Left lung (tissue), 10 donors: ENCODE measurements around the gene FER. TPM values are rescaled to one million over a fixed set of nuclear protein-coding genes. Genes with fewer than 3 reads are reported as not detected.

ENCODE experiments used
- ATAC-seq: fragments of 200-7000 bp; cut with Tn5 transposase; one replicate; pipeline ENCODE4 v1.9.1; 2020; ENCODE audit warnings: moderate library complexity
- DNase-seq, 4 donors: peaks; one replicate each; pipeline ENCODE4 v3.0.0-alpha.2; 2013 to 2020
- H3K27ac ChIP-seq, 2 donors: fragments of 200-600 bp; sonication (generic) in 1 of 2; one replicate each; pipeline versions ENCODE4 v1.5.0 to v1.8.0; 2020 to 2021
- H3K27me3 ChIP-seq, 2 donors: fragments of 200-600 bp; sonication (generic) in 1 of 2; one replicate each; pipeline versions ENCODE4 v1.5.0 to v1.8.0; 2020 to 2021
- H3K36me3 ChIP-seq, 2 donors: fragments of 200-600 bp; sonication (generic) in 1 of 2; one replicate each; pipeline versions ENCODE4 v1.5.0 to v1.8.0; 2020 to 2021
- H3K4me1 ChIP-seq, 2 donors: fragments of 200-600 bp; one replicate each; pipeline ENCODE4 v1.8.0; 2021
- H3K4me3 ChIP-seq, 2 donors: fragments of 200-600 bp; sonication (generic) in 1 of 2; one replicate each; pipeline versions ENCODE4 v1.5.0 to v1.8.0; 2020 to 2021; ENCODE audit warnings: mild to moderate bottlenecking in 1 of 2
- H3K9me3 ChIP-seq, 2 donors: fragments of 200-600 bp; sonication (generic) in 1 of 2; one replicate each; pipeline versions ENCODE4 v1.5.0 to v1.8.0; 2020 to 2021
- intact Hi-C, 2 donors: fragments of 100-400 bp; cut with DNase I; formaldehyde crosslinking; loops; one replicate each; pipeline versions ENCODE4 v1.11.2 to v1.14.2; 2022
- polyA plus RNA-seq, 6 donors: library from polyadenylated mRNA; unstranded; fragments of 120-200 nt; gene quantifications; one replicate each; pipeline ENCODE4 v1.2.1, GENCODE V29; 2013; ENCODE audit not compliant: insufficient read length in 6 of 6
- total RNA-seq, 2 donors: library from RNA; stranded (reverse); fragmentation: NEBNext Ultra II Directional; extraction: Animal tissue kit (Norgen Biotek cat#: 25700); gene quantifications; one replicate each; pipeline ENCODE4 v1.2.1, GENCODE V29; 2021
- TF ChIP-seq, protein P1 (sequence below), 2 donors: fragments of 200-600 bp; sonication (generic) in 1 of 2; IDR thresholded peaks; one replicate each; pipeline versions ENCODE4 v1.5.0 to v1.8.0; 2021; ENCODE audit warnings: antibody characterized with exemption in 2 of 2
- donor health status: DM: no; HTN: yes; CAD: no.
- donor health status: DM: no; HTN: no; CAD: no.

The FER gene
- total and polyA plus RNA-seq, 8 donors, result 16.6 to 27.0 (median 19.4) TPM

DNA sequence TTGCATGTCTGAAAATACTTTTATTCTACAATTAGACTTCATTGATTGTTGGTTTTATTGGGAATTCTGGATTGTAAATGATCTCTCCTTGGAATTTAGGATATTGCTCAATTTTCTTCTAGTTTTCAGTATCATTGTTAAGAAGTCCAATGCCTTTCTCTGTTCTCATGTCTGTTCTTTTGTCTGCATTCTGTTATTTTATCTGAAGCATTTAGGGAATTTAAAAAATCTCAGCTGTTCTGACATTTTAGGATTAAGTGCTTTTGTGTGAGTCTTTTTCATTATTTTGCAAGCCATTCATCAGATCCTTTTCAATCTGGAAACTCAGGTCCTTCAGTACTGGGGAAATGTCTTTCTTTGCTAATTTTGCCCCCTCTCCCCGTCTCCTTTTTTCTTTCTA, 4.4 kb upstream of the FER start:
- intact Hi-C loops, result no loop called here
- no peak overlapping the region for H3K4me3 ChIP-seq
- no peaks in the 10 kb centered on the region for H3K27me3 ChIP-seq
- TF ChIP-seq, protein P1, sequence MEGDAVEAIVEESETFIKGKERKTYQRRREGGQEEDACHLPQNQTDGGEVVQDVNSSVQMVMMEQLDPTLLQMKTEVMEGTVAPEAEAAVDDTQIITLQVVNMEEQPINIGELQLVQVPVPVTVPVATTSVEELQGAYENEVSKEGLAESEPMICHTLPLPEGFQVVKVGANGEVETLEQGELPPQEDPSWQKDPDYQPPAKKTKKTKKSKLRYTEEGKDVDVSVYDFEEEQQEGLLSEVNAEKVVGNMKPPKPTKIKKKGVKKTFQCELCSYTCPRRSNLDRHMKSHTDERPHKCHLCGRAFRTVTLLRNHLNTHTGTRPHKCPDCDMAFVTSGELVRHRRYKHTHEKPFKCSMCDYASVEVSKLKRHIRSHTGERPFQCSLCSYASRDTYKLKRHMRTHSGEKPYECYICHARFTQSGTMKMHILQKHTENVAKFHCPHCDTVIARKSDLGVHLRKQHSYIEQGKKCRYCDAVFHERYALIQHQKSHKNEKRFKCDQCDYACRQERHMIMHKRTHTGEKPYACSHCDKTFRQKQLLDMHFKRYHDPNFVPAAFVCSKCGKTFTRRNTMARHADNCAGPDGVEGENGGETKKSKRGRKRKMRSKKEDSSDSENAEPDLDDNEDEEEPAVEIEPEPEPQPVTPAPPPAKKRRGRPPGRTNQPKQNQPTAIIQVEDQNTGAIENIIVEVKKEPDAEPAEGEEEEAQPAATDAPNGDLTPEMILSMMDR (IDR thresholded peaks at IDR 0.05), result no peak
- ATAC-seq (no peak), DNase-seq (no peak)
- no peaks in the 10 kb centered on the region for H3K9me3 ChIP-seq
- H3K27ac ChIP-seq, result no peak overlapping the region
- no peaks in the 10 kb centered on the region for H3K36me3 ChIP-seq
- peaks cover 4 to 10% of the 10 kb centered on the region in 2 donors for H3K4me1 ChIP-seq

GRCh38 chr5:108743846-108744245, 3.9 kb upstream of the FER start:
- Histone ChIP-seq H3K4me1 (peaks cover 4 to 10% of the 10 kb centered on the region in 2 donors), H3K27ac (no peak overlapping the region), H3K27me3 (no peaks in the 10 kb centered on the region), H3K9me3 (no peaks in the 10 kb centered on the region), H3K4me3 (no peak overlapping the region), H3K36me3 (no peaks in the 10 kb centered on the region)
- intact Hi-C loops, result no loop called here
- ATAC-seq, result no peak
- no peak for DNase-seq
- TF ChIP-seq, protein P1 (IDR thresholded peaks at IDR 0.05), result no peak

DNA sequence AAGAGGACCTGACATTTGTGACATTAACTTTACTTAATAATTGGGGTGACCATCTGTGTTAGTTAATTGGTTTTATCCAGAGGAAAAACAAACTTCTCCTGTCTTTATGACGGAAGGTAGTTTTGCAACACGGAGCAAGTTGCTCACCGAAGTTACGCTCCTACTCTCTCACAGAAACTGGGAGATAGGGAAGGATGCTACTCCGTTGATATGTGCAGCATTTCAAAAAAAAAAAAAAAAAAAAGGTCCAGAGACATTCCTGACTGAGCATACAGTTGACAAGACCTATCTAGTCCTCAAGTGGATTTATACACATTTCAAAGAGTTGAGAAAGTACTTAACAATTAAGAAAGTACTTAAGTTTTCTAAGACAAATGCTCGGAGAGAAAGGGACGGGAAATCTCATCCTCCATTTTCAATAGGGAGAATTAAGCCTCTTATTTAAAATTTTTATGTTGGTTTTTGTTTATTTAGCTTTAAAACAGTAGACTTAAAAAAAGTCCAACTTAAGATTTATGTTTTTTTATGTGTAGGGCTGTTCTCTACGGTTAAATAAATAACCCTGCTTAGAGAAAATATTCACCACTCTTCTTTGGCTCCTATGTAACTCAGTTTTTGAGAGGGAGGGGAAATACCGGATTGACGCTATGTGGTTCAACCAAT, 455 bp upstream of the FER start:
- Histone ChIP-seq H3K27ac (peak overlapping the region; percentile 96 to 97), H3K9me3 (no peaks in the 10 kb centered on the region), H3K4me3 (peak overlapping the region; percentile 89 to 98), H3K4me1 (peaks cover 4 to 17% of the 10 kb centered on the region in 2 donors), H3K27me3 (no peaks in the 10 kb centered on the region), H3K36me3 (no peaks in the 10 kb centered on the region)
- ATAC-seq (no peak), DNase-seq (peak in 2 of 4 donors; percentile 6 to 17)
- intact Hi-C loops, result no loop called here
- TF ChIP-seq, protein P1 (IDR thresholded peaks at IDR 0.05), result no peak

GRCh38 chr5:108748401-108749127, 867 bp downstream of the FER start:
- ATAC-seq (peak; percentile 97), DNase-seq (peak; percentile 97 to 99 (median 99))
- H3K9me3 ChIP-seq, result no peaks in the 10 kb centered on the region
- peak overlapping the region; percentile 96 to 97 for H3K27ac ChIP-seq
- H3K4me1 ChIP-seq, result peaks cover 4 to 17% of the 10 kb centered on the region in 2 donors
- TF ChIP-seq, protein P1 (IDR thresholded peaks at IDR 0.05), result no peak
- H3K27me3 ChIP-seq, result no peaks in the 10 kb centered on the region
- no peaks in the 10 kb centered on the region for H3K36me3 ChIP-seq
- intact Hi-C loops, result no loop called here
- peak overlapping the region; percentile 89 to 98 for H3K4me3 ChIP-seq

GRCh38 chr5:108749128-108749861, 1.6 kb downstream of the FER start:
- intact Hi-C loops, result no loop called here
- Histone ChIP-seq H3K36me3 (no peaks in the 10 kb centered on the region), H3K4me1 (peaks cover 4 to 17% of the 10 kb centered on the region in 2 donors), H3K4me3 (peak overlapping the region; percentile 89 to 98), H3K27me3 (no peaks in the 10 kb centered on the region), H3K27ac (peak overlapping the region; percentile 96 to 97), H3K9me3 (no peaks in the 10 kb centered on the region)
- DNase-seq (peak in 1 of 4 donors; percentile 4), ATAC-seq (peak; percentile 55)
- TF ChIP-seq, protein P1 (IDR thresholded peaks at IDR 0.05), result no peak
